Testis (tissue), 3 donors: ENCODE data around the gene KAT7. TPM values are rescaled to one million over a fixed set of nuclear protein-coding genes. Genes with fewer than 3 reads are reported as not detected.

Experiments used
- DNase-seq: peaks from one replicate; pipeline ENCODE4 v3.0.0-alpha.2; 2019
- H3K27ac ChIP-seq, 2 donors: fragments of 200-600 bp; sonication (generic); one replicate each; pipeline ENCODE4 v1.5.1; 2019
- H3K27me3 ChIP-seq: fragments of 200-600 bp; sonication (generic); one replicate; pipeline ENCODE4 v1.5.1; 2019
- H3K36me3 ChIP-seq: fragments of 200-600 bp; sonication (generic); one replicate; pipeline ENCODE4 v1.5.1; 2017; ENCODE audit warnings: low read depth; ENCODE audit errors: missing control alignments
- H3K4me1 ChIP-seq: fragments of 200-600 bp; sonication (generic); one replicate; pipeline ENCODE4 v1.5.1; 2019
- H3K4me3 ChIP-seq, 2 donors: fragments of 200-600 bp; sonication (generic); one replicate each; pipeline ENCODE4 v1.5.1; 2017 to 2019
- H3K9me3 ChIP-seq: fragments of 200-600 bp; sonication (generic); one replicate; pipeline ENCODE4 v1.5.1; 2017
- CTCF ChIP-seq, 3 experiments: fragments of 450-650 bp in 2 of 3; fragments of 200-600 bp in 1 of 3; sonication (generic) in 1 of 3; IDR thresholded peaks; one replicate each; pipeline ENCODE4 v1.5.1; 2016 to 2019; ENCODE audit warnings: antibody characterized with exemption in 3 of 3, mild to moderate bottlenecking in 2 of 3, moderate library complexity in 1 of 3
- POLR2A ChIP-seq: fragments of 450-650 bp; IDR thresholded peaks from one replicate; pipeline ENCODE4 v1.6.1; 2017; ENCODE audit warnings: antibody characterized with exemption, mild to moderate bottlenecking, moderate library complexity
- WGBS, 2 donors: methylation state at CpG; one replicate each; pipeline ENCODE4 v1.1.5; 2018; 5-methylcytosine and 5-hydroxymethylcytosine counted together
- intact Hi-C: fragments of 100-400 bp; cut with DNase I; formaldehyde crosslinking; loops from one replicate; pipeline ENCODE4 v1.15.1; 2023; ENCODE audit warnings: low total_unique reads
- polyA plus RNA-seq: library from polyadenylated mRNA; stranded (reverse); fragments of 350-450 nt; fragmentation: Illumina TruSeq; extraction: RNeasy Lipid Tissue Mini Kit (QIAGEN cat#74804); gene quantifications from one replicate; pipeline ENCODE4 v1.2.3, GENCODE V29; 2014; ENCODE audit warnings: low read depth, low replicate concordance; ENCODE audit not compliant: insufficient read depth
- total RNA-seq, 2 donors: library from RNA; depleted of rRNA; stranded (reverse); fragments of >200 nt; gene quantifications; one replicate each; pipeline ENCODE4 v1.2.3, GENCODE V29; 2016

Gene KAT7
- total and polyA plus RNA-seq, 3 donors from 2014 or later: 122 to 181 (median 123) TPM

- WGBS, 2 donors: 84 to 86% methylated on average over 3 of the region's 3 CpGs
- Histone ChIP-seq H3K9me3 (no peaks in the 10 kb centered on the region), H3K4me1 (no peaks in the 10 kb centered on the region), H3K27ac (no peak overlapping the region), H3K36me3 (no peaks in the 10 kb centered on the region), H3K27me3 (no peaks in the 10 kb centered on the region), H3K4me3 (no peak overlapping the region)
- intact Hi-C loops: no loop called here
- no peak for DNase-seq
- TF ChIP-seq CTCF (IDR thresholded peaks at IDR 0.05) (no peak), POLR2A (no peak)
These were observed 40.3 kb upstream of the KAT7 start for GRCh38 chr17:49748223-49748622.

GRCh38 chr17:49748791-49749190 is 39.7 kb upstream of the KAT7 start:
- Histone ChIP-seq H3K4me1 (no peaks in the 10 kb centered on the region), H3K9me3 (no peaks in the 10 kb centered on the region), H3K27me3 (no peaks in the 10 kb centered on the region), H3K27ac (no peak overlapping the region), H3K36me3 (no peaks in the 10 kb centered on the region), H3K4me3 (no peak overlapping the region)
- no peak for DNase-seq
- no peak for TF ChIP-seq POLR2A
- no peak for TF ChIP-seq CTCF (IDR thresholded peaks at IDR 0.05)
- 77 to 91% methylated on average over 7 of the region's 7 CpGs for WGBS, 2 donors
- intact Hi-C loops: no loop called here

- Histone ChIP-seq H3K27me3 (no peaks in the 10 kb centered on the region), H3K4me3 (no peak overlapping the region), H3K9me3 (no peaks in the 10 kb centered on the region), H3K4me1 (peaks cover 3% of the 10 kb centered on the region), H3K27ac (no peak overlapping the region), H3K36me3 (no peaks in the 10 kb centered on the region)
- DNase-seq: no peak
- TF ChIP-seq POLR2A: no peak
- TF ChIP-seq CTCF (IDR thresholded peaks at IDR 0.05): no peak
- intact Hi-C loops: no loop called here
- 89 to 100% methylated on average over 3 of the region's 3 CpGs for WGBS, 2 donors
These were observed 38.8 kb upstream of the KAT7 start for GRCh38 chr17:49749730-49750129.

GRCh38 chr17:49752508-49752907 is 36.0 kb upstream of the KAT7 start:
- H3K4me1 ChIP-seq: peaks cover 12% of the 10 kb centered on the region
- no peaks in the 10 kb centered on the region for H3K27me3 ChIP-seq
- no peaks in the 10 kb centered on the region for H3K36me3 ChIP-seq
- 80 to 92% methylated on average over 3 of the region's 3 CpGs for WGBS, 2 donors
- no peaks in the 10 kb centered on the region for H3K9me3 ChIP-seq
- no peak for TF ChIP-seq CTCF (IDR thresholded peaks at IDR 0.05)
- no peak for TF ChIP-seq POLR2A
- DNase-seq: no peak
- no peak overlapping the region for H3K4me3 ChIP-seq
- intact Hi-C loops: no loop called here
- H3K27ac ChIP-seq: no peak overlapping the region

- WGBS, 2 donors: 61 to 68% methylated on average over 6 to 8 of the region's 8 CpGs
- H3K4me1 ChIP-seq: peaks cover 12% of the 10 kb centered on the region
These were observed 34.5 kb upstream of the KAT7 start for GRCh38 chr17:49753959-49754391.

More at GRCh38 chr17:49753959-49754391, 34.5 kb upstream of the KAT7 start:
- H3K27me3 ChIP-seq: no peaks in the 10 kb centered on the region
- no peak for TF ChIP-seq CTCF (IDR thresholded peaks at IDR 0.05)
- TF ChIP-seq POLR2A: no peak
- no peaks in the 10 kb centered on the region for H3K36me3 ChIP-seq
- intact Hi-C loops: no loop called here
- H3K4me3 ChIP-seq: no peak overlapping the region
- no peaks in the 10 kb centered on the region for H3K9me3 ChIP-seq
- no peak overlapping the region for H3K27ac ChIP-seq
- no peak for DNase-seq
